Fibroblast of skin of right quadriceps (primary cell): ENCODE measurements around the gene BBS2.

Experiments used
- DNase-seq: peaks from one replicate; pipeline ENCODE4 v3.0.0-alpha.2; 2013

The BBS2 gene, protein sequence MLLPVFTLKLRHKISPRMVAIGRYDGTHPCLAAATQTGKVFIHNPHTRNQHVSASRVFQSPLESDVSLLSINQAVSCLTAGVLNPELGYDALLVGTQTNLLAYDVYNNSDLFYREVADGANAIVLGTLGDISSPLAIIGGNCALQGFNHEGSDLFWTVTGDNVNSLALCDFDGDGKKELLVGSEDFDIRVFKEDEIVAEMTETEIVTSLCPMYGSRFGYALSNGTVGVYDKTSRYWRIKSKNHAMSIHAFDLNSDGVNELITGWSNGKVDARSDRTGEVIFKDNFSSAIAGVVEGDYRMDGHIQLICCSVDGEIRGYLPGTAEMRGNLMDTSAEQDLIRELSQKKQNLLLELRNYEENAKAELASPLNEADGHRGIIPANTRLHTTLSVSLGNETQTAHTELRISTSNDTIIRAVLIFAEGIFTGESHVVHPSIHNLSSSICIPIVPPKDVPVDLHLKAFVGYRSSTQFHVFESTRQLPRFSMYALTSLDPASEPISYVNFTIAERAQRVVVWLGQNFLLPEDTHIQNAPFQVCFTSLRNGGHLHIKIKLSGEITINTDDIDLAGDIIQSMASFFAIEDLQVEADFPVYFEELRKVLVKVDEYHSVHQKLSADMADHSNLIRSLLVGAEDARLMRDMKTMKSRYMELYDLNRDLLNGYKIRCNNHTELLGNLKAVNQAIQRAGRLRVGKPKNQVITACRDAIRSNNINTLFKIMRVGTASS

DNA sequence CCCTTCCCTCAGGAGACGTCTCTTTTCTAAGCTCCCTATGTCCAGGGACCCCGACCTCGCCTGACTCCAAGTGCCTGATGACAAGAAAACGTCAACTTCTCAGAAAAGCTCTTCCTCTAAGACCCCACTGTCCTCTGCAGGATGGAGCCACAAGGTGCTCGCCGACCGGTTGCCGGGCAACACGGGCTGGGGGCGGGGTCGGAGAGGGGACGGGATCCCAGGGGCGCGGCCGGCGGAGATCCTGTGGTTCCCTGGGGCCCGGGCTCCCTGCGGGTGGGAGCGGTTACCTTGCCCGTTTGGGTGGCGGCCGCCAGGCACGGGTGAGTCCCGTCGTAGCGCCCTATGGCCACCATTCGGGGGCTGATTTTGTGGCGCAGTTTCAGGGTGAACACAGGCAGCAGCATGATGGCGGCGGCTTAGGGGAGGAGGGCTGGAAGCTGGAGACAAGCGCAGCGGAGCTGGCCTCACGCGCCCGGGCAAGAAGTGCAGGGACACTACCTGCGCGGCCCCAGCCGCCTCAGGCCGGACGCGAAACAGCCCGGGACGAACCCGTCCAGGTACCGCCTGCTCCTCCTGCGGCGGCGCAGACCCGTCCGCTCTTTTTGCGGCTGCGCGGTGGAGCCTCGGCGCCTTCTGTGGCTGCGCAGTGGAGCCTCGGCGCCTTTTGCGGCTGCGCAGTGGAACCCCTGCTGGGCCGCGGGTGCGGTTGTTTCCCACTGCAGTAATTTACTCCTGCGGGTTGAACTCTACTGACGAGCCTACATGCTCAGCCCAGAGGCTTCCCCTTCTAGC, at the start of gene BBS2:
Gene BBS2 (minus strand): TSS at position 566 of the 792 bp plus-strand sequence. CDS start 162 bp downstream, at position 404.
- DNase-seq, result peak; percentile 83

DNA sequence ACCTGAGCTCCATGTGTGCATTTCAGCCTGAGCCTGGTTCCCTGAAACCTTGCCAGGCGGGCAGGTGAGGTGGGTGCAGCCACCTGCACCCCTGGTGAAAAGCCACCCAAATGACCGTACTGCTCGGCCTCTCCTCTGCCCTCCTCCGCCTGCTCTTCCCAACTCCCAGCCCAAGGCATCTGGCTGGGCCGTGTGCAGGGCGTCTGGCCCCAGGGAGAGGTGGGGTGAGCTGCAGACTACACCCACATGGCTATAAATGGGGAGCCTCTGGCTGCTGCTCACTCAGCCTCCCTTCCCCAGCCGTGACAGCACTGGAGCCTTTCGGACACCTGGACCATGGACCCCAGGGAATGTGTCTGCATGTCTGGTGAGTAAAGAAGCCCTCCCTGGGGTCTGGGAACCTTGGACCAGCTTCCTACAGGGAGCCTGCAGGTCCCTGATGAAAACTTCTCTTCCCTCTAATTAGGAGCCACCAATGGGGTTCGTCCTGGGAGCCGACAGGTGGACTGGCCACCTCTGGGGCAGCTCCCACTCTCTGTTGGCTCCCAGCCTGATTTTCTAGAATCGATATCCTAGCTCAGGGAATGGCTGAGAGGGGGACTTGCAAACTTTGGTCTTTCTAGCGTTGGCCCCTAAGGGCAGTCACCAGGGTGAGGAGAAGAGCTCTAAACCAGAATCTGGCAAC, 45.1 kb upstream of the BBS2 start, which contains the start of gene MT4:
Gene MT4 (plus strand): TSS at position 281 of the 685 bp plus-strand sequence. CDS start 56 bp downstream, at position 337.
- no peak for DNase-seq

DNA sequence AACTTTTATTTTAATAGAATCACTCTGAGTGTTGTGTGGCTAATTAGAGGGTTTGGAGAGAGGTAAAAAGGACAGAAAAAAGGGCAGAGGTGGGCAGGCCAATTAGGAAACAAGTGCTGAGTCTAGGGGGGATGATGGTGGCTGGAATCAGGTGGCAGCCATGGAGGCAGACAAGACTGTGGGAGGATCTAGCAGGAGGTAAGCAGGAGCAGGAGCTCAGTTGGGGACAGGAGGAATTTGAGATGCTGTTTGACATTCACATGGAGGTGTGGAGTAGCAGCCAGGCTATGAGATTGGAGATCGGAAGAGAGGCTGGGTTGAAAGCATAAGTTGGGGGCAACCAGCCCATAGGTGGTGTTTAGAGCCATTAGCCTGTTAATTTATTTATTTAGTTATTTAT, 41.3 kb upstream of the BBS2 start:
- DNase-seq, result no peak

DNA sequence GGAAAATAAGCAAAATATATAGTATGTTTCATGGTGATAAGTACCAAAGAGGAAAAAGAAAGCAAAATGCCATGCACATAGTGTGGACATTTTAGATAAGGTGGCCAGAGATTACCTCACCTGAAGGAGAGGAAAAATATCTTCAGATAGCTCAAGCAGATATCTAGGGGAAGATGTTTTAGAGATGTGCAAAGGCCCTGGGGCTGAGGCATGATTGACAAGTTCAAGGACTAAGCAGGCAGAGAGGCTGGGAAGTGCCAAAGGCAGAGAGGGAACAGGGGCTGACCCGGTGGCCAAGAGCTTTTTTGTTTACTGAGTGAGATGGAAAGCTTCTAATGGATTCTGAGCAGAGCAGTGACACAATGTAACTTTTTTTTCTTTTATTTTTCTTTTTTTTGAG, 40.6 kb upstream of the BBS2 start:
- no peak for DNase-seq

DNA sequence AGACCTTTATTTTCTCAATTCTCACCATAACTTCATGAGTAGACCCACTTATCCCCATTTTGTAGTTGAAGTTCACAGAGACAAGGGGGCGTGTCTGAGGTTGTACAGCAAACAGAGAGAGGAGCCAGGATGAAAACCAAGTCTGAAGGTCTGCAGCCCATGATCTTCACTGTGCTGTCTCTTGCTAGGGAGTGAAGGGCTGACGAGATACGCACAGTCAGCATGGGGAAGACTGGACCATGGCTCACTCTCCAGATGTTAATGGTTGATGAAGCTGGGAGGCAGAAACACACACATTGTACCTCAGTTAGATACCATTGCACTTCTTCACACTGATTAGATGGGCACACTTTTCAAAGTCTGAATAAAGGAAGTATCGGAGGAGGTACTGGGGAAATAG, 39.3 kb upstream of the BBS2 start:
- DNase-seq, result no peak

DNA sequence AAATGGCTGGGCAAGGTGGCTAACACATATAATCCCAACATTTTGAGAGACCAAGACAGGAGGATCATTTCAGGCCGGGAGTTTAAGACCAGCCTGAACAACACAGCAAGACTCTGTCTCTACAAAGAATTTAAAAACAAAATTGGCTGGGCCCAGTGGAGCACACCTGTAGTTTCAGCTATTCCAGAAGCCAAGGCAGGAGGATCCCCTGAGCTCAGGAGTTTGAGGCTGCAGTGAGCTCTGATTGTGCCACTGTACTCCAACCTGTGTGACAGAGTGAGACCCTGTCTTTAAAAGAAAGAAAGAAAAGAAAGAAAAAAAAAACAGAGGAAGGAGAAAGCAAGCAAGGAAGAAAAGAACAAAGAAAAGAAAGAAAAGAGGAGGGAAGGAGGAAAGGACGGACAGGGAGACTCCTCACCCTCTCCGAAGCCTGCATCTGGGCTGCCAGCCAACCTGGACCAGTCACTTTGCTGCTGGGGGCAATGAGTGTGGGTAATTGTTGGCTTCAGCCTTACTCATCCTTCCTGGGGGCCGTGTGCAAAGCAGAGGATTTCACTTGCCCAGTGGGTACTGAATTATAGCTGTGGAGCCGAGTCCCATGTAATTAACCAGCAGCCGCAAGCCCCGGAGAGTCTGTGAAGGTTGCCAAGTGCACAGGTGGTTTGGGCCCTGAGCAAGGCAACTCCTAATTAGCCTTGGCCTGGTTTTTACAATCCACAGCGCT, 38.4 kb upstream of the BBS2 start:
- DNase-seq, result peak; percentile 77

DNA sequence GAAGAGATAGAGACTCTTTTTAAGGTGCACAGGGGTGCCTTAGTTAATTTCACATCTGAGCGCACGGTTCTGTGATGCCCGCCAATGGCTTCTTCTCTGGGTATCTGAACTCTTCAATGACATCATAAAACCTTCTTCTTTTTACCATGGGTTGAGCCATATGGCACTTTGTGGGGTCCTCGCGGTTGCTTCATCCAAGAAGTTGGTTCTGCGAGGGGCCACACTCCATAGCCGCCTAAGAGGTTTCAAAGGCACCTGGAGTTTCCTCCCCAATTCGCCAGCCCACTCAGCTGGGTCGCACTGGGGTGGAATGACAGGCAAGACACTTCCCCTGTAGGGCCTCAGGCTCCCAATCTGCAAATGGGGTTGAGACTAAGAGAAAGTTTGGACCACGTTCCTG, 34.6 kb upstream of the BBS2 start:
- no peak for DNase-seq

DNA sequence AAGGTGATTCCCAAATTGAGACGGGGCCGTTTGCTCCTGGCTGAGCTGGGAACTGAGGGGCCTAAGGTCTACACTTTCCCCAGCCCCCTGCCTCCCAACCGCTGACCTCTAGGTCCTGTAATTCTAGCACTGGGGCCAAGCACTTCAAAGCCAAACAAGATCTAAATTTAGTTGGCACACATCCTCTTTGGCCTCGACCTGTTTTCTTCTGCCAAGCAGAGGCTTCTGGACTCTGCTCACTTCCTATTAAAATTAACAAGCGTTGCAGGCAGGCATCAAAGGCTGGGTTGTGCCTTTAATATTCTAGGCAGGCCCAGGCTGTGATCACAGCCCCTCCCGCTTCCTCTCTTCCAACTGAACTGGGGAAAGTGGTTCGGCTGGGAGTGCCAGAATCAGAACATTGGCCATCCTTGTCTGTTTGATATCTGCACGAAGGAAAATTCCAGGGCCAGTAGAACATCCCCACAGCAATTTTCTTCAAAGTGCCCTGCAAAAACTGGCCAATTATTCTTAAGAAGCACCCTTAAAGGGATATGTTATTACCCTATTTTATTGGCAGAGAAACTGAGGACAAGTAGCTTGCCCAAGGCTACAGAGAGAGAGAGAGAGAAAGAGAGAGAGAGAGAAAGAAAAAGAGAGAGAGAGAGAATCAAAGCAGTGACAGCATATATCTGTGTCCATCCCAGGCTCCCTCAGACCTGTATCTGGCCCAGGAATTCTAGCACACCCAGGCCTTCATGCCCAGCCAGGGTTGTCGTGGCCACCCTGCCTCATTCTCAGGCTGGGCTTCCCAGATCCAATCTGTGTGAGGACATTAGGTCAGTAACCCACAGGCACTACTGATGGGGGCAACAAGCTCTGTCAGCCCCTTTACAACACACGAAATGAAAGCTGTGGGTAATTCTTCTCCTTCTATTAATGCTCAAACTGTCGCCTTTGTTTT, 32.2 kb upstream of the BBS2 start:
- no peak for DNase-seq

DNA sequence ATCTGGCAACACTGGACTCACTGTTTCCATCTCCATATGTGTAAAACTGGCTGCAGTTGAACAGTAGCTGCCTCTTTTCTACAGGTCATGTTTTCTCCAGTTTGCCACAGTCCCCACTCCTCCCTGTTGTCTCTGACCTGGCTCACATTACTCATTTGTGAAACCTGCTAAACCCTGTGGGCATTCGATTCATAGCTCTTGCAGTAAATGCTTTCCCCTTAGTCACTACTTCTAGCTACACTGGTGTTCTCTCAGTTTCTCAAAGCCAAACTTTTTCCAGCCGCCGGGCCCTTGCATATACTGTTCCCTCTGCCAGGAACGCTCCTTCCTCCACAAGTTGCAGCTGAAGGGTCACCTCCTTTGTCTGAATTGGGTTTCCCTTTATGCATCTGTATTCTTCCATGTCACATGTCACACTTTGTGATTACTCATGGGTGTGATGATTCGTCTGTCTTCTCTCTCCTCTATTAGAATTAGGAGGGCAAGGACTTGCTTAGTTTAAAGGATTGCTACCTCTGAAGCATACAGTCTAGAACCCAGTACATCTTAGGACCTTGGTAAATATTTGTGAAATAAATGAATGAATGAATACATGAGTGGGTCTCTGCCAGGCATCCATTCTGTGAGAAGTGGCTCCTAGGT, 30.0 kb upstream of the BBS2 start:
- DNase-seq, result peak; percentile 12

DNA sequence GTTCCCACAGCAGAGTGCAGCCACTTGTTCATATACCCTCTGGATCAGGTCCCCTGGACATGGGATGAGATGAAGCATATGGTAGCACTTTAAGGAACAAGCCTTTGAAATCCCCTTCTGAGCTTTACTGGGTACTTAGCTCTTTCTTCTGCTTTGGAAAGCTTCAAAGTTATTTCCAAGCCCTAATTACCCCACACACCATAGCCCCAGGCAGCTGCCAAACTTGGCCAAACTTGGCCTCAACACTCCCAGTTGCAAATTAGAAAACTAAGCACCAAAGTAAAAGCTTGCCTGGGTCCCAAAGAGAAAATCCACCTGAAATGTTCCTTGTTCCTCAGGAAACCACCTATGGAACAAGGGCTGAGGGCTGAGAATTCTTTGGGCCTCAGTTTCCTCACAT, 29.3 kb upstream of the BBS2 start:
- no peak for DNase-seq

DNA sequence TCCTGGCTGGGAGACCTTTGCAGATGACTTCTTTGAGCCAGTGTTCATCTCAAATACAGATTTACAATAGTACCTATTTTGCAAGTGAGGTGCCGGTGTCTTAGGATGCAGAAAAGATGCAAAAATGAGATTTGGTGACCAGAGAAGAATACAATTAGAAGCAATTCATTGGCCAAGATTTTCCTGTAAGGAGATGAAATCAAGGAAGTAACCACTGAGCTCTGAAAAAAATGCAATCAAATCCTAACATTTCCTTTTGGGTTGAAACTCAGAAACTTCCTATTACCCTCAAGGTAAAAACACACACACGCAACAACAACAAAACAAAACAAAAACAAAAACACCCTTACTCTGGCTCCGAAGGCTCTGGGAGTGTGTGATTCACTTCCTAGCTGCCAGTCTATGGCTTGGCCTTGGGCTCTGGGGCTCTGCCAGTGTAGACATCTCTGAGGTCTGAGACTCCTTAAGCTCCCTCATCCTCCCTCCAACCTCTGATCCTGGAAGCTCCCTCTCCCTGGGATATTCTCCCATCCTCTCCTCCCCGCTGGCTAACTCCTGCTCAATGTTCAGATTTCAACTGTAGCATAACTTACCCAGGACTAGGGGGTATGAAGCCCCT, 28.2 kb upstream of the BBS2 start:
- DNase-seq, result no peak

DNA sequence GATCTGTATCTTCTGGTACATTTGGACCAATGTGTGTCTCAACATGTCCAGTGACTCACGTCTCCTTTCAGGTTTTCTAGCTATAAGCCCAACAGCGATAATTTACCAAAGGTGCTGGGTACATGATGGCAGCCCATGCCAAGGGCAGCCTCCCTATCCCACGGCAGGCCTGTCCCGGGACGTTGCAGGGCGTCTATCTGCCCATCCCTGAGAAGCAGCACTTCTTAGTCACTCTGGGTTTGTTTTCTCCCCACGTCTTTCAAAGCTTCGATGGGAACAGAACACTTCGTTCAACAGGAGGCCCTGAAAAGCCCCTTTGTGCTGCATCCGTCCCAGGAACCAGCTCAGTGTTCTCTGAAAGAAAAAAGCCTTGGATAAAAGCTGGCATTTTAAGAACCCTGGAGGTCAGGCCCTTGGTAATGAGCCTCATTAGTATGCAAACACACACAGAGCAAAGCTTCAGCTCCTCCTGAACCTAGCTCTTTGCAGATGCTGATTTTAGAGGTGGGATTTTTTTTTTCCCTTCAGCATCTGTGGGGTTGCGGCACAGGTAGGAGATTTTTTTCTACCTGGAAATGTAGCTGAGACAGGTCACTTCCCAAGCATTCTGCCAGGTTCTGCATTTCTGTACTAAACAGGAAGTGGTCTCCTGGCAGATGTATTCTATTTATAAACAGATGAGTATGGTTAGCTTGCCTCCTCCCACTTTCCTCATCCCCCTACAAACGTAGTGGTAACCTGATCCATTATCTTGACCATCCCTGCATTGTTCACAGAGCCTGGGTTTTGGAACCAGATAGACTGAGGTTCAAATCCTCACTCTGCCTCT, 27.5 kb upstream of the BBS2 start:
- DNase-seq, result peak; percentile 71

DNA sequence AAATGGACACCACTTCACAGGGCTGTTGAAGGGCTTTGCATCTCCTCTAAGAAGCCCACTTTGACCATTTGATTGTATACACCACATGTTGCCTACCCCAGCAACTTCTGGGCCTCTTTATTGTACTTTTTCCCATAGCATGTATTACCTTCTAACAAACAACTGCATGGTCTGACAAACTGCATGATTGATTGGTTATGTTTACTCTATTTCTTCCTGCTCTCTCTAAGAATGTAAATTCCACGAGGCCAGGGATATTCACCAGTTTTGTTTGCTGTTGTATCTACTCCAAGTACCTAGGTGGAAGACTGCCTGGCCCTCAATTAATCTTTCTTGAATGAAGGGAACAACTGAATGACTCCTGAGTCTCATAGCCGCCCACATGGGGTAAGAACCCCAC, 22.2 kb upstream of the BBS2 start:
- DNase-seq, result no peak

DNA sequence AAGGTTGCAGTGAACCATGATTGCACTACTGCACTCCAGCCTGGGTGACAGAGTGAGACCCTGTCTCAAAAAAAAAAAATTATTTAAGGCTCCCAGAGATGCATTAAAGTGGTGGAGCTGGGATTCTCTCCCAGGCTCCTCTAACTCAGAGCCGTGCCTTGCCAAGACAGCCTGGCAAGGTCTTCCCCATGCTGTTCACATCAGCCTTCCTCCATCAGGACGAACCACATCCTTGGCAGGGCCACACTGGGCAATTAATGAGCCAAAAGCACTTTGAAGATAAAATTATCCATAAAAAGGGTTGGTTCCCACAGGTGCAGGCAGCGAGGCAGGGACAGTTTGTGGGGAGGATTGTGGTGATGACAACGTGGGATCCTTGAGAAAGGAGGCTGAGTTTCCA, 19.8 kb upstream of the BBS2 start:
- no peak for DNase-seq

DNA sequence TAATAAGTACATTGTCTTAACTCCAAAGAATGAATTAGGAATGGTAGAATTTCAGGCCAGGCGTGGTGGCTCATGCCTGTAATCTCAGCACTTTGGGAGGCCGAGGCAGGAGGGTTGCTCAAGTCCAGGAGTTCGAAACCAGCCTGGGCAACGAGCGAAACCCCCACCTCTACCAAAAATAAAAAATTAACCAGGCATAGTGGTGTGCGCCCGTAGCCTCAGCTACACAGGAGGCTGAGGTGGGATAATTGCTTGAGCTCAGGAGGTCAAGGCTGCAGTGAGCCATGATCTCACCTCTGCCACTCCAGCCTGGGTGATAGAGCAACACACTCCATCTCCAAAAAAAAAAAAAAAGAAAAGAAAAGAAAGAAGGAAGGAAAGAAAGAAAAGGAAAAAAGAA, 18.5 kb upstream of the BBS2 start:
- DNase-seq, result no peak

DNA sequence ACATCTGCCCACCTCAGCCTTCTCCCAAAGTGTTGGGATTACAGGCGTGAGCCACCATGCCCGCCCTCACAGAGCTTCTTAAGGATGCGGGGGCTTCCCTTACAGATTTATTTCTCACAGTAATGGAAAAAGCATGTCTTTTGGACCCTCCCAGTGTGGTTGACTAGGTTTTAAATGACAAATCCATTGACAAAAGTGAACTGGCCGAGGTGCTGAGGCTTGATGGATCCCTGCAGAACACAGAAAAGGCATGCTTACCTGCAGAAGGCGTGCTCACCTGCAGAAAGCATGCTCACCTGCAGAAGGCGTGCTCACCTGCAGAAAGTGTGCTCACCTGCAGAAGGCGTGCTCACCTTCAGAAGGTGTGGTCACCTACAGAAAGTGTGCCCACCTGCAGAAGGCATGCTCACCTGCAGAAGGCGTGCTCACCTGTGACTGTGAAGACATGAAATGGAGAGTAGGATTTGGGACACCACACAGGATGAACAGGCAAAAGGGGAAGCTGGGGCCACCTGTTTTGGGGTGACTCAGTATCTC, 15.1 kb upstream of the BBS2 start:
- DNase-seq, result no peak

DNA sequence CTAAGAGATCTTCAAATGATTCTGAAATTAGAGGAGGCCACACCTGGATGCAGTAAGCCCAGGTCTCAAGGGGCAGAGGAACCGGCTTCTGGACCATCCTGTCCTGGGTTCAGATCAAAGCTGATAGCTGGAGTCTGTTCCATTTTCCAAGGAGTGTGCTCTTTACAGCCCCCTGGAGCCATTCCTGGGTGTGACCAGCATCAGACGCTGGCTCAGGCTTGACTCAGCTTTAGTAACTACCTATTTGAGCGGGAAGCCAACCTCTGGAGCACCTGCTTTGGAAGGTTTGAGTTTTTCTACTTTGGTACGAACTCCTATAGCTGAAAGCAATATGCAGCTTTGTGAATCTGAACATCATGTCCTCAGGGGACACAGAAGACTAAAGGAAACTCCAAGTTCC, 12.9 kb upstream of the BBS2 start:
- DNase-seq, result no peak

DNA sequence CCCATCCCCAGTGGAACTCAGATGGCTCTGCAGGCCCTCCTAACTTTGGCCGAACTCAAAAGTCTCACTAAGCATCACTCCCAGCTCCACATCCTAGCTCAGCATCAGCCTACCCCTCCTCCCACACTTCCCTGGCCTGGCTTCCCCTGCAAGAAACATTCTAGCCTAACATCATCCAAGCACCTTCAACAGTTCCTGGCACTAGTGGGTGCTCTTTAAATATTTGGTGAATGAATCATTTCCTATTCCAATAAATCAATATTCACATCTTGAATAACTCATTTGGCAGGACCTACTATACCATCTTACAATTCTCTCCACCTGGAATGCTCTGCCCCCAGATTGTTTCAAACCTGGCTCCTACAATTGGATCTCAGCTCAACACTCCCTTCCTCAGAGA, 11.0 kb upstream of the BBS2 start:
- DNase-seq, result peak; percentile 39

DNA sequence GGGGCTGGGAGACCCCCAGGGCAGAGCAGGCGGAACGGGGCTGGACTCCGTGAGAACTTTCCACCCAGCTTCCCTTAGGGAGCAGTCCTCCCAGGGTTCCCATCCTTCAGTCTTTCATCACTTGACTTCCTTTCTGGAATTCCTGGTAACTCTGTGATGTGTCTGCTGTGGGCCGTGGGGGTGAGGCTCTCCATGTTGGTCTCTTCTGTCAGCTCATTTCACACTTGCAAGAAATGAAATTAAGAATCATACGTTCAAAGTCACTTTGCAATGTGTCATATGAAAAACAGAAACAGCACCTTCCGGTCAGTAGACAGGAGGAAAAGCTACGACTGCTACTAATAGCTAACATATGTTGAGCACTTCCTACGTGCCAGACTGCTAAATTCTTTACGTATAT, 5.4 kb upstream of the BBS2 start:
- peak; percentile 86 for DNase-seq
